Measurements from ENCODE around the gene INPP5D. TPM values are rescaled to one million over a fixed set of nuclear protein-coding genes. Genes with fewer than 3 reads are reported as not detected.
A peak's percentile ranks its signal among the peaks of the same experiment; 100 is the strongest.
"Not testable (repeated sequence)": the region's sequence is repeated elsewhere in the genome, so short reads cannot be mapped to it uniquely, and the experiment has no call there.

INPP5D gene
- total and polyA plus RNA-seq, 7 experiments from 2014 or later = 41.0 to 232 (median 122) TPM

- Histone ChIP-seq H3K4me1 (ENCODE audit: control insufficient read depth in 2 of 2, insufficient read depth in 2 of 2, low read length in 2 of 2) (no peaks in the 10 kb centered on the region), H3K9me3 (ENCODE audit: control insufficient read depth in 2 of 3, low read length in 3 of 3) (no peaks in the 10 kb centered on the region), H3K27me3 (ENCODE audit: control insufficient read depth in 2 of 2, insufficient read depth in 2 of 2, low read length in 2 of 2) (no peaks in the 10 kb centered on the region), H3K36me3 (ENCODE audit: control insufficient read depth in 2 of 3, insufficient read depth in 3 of 3, low read length in 3 of 3) (peaks cover 18 to 86% (median 31%) of the 10 kb centered on the region in 3 experiments), H3K4me3 (ENCODE audit: low read length) (no peak overlapping the region), H3K27ac (ENCODE audit: low read depth, low read length) (no peak overlapping the region)
- CTCF ChIA-PET = interaction anchor here (0.6 kb wide), 1 partner anchor 93 kb away, joined by 4 read pairs; the partner anchor contains the start of gene INPP5D
- Mint-ChIP-seq H3K27ac (peak overlapping the region; percentile 16 to 90 (median 54)), H3K36me3 (peaks cover 39 to 80% (median 48%) of the 10 kb centered on the region in 5 donors), H3K4me3 (no peak overlapping the region), H3K4me1 (peaks cover 0 to 20% (median under 1%) of the 10 kb centered on the region in 7 donors), H3K27me3 (no peaks in the 10 kb centered on the region), H3K9me3 (no peaks in the 10 kb centered on the region)
- POLR2A ChIA-PET = interaction anchor here (0.7 kb wide), 1 partner anchor 21 kb away, joined by 3 read pairs; no protein-coding TSS in a partner anchor
- ATAC-seq = no peak
- intact Hi-C loops (cut with micrococcal nuclease) = no loop called here
- DNase-seq = no peak
These were observed 93.1 kb downstream of the INPP5D start for GRCh38 chr2:233153146-233153798.

GRCh38 chr2:233156001-233156400 lies 95.9 kb downstream of the INPP5D start:
- Histone ChIP-seq H3K27me3 (ENCODE audit: control insufficient read depth in 2 of 2, insufficient read depth in 2 of 2, low read length in 2 of 2) (no peaks in the 10 kb centered on the region), H3K27ac (ENCODE audit: low read depth, low read length) (no peak overlapping the region), H3K36me3 (ENCODE audit: control insufficient read depth in 2 of 3, insufficient read depth in 3 of 3, low read length in 3 of 3) (peaks cover 13 to 85% (median 22%) of the 10 kb centered on the region in 3 experiments), H3K9me3 (ENCODE audit: control insufficient read depth in 2 of 3, low read length in 3 of 3) (no peaks in the 10 kb centered on the region), H3K4me3 (ENCODE audit: low read length) (no peak overlapping the region), H3K4me1 (ENCODE audit: control insufficient read depth in 2 of 2, insufficient read depth in 2 of 2, low read length in 2 of 2) (no peaks in the 10 kb centered on the region)
- DNase-seq (no peak), ATAC-seq (no peak)
- intact Hi-C loops (cut with micrococcal nuclease) = no loop called here
- Mint-ChIP-seq H3K9me3 (no peaks in the 10 kb centered on the region), H3K36me3 (peaks cover 30 to 72% (median 36%) of the 10 kb centered on the region in 5 donors), H3K4me1 (peaks cover 0 to 19% (median 0%) of the 10 kb centered on the region in 7 donors), H3K27me3 (no peaks in the 10 kb centered on the region), H3K27ac (peak overlapping the region in 5 of 9 donors; percentile 17 to 53 (median 43)), H3K4me3 (no peak overlapping the region)
- POLR2A ChIA-PET = no interaction called here
- CTCF ChIA-PET = no interaction called here

GRCh38 chr2:233156461-233156860 lies 96.3 kb downstream of the INPP5D start:
- Mint-ChIP-seq H3K27ac (peak overlapping the region in 5 of 9 donors; percentile 17 to 55 (median 47)), H3K36me3 (peaks cover 29 to 73% (median 35%) of the 10 kb centered on the region in 5 donors), H3K4me1 (peaks cover 0 to 19% (median 0%) of the 10 kb centered on the region in 7 donors)
- H3K9me3 Mint-ChIP-seq; ATAC-seq; H3K27me3 Mint-ChIP-seq; intact Hi-C loops (cut with micrococcal nuclease); H3K27ac ChIP-seq (ENCODE audit: low read depth, low read length); H3K4me3 Mint-ChIP-seq; H3K4me3 ChIP-seq (ENCODE audit: low read length); DNase-seq; H3K27me3 ChIP-seq (ENCODE audit: control insufficient read depth in 2 of 2, insufficient read depth in 2 of 2, low read length in 2 of 2); CTCF ChIA-PET; POLR2A ChIA-PET; H3K4me1 ChIP-seq (ENCODE audit: control insufficient read depth in 2 of 2, insufficient read depth in 2 of 2, low read length in 2 of 2); H3K9me3 ChIP-seq (ENCODE audit: control insufficient read depth in 2 of 3, low read length in 3 of 3): not testable (repeated sequence)
- H3K36me3 ChIP-seq (ENCODE audit: control insufficient read depth in 2 of 3, insufficient read depth in 3 of 3, low read length in 3 of 3) = peaks cover 13 to 85% (median 22%) of the 10 kb centered on the region in 3 experiments

GRCh38 chr2:233161730-233162129 lies 101.6 kb downstream of the INPP5D start:
- H3K27ac ChIP-seq (ENCODE audit: low read depth, low read length) = no peak overlapping the region
- Mint-ChIP-seq H3K27me3 (no peaks in the 10 kb centered on the region), H3K4me3 (no peak overlapping the region), H3K36me3 (peaks cover 13 to 56% (median 16%) of the 10 kb centered on the region in 5 donors), H3K4me1 (peaks cover 0 to 17% (median 0%) of the 10 kb centered on the region in 7 donors), H3K27ac (peak overlapping the region in 4 of 9 donors; percentile 32 to 57 (median 50)), H3K9me3 (no peaks in the 10 kb centered on the region)
- ChIA-PET POLR2A (no interaction called here), CTCF (interaction anchor here (1.5 kb wide), 1 partner anchor 101 kb away, joined by 3 read pairs; the partner anchor contains the start of gene INPP5D)
- intact Hi-C loops (cut with micrococcal nuclease) = no loop called here
- ATAC-seq (no peak), DNase-seq (no peak)
- H3K4me1 ChIP-seq (ENCODE audit: control insufficient read depth in 2 of 2, insufficient read depth in 2 of 2, low read length in 2 of 2) = peaks cover 0 to 21% of the 10 kb centered on the region in 2 donors
- no peak overlapping the region for H3K4me3 ChIP-seq (ENCODE audit: low read length)
- no peaks in the 10 kb centered on the region for H3K27me3 ChIP-seq (ENCODE audit: control insufficient read depth in 2 of 2, insufficient read depth in 2 of 2, low read length in 2 of 2)
- H3K9me3 ChIP-seq (ENCODE audit: control insufficient read depth in 2 of 3, low read length in 3 of 3) = no peaks in the 10 kb centered on the region
- peaks cover 6 to 96% (median 13%) of the 10 kb centered on the region in 3 experiments for H3K36me3 ChIP-seq (ENCODE audit: control insufficient read depth in 2 of 3, insufficient read depth in 3 of 3, low read length in 3 of 3)

- Histone ChIP-seq H3K4me3 (ENCODE audit: low read length) (no peak overlapping the region), H3K36me3 (ENCODE audit: control insufficient read depth in 2 of 3, insufficient read depth in 3 of 3, low read length in 3 of 3) (peaks cover 5 to 94% (median 9%) of the 10 kb centered on the region in 3 experiments), H3K4me1 (ENCODE audit: control insufficient read depth in 2 of 2, insufficient read depth in 2 of 2, low read length in 2 of 2) (peaks cover 0 to 21% of the 10 kb centered on the region in 2 donors), H3K9me3 (ENCODE audit: control insufficient read depth in 2 of 3, low read length in 3 of 3) (no peaks in the 10 kb centered on the region), H3K27me3 (ENCODE audit: control insufficient read depth in 2 of 2, insufficient read depth in 2 of 2, low read length in 2 of 2) (no peaks in the 10 kb centered on the region), H3K27ac (ENCODE audit: low read depth, low read length) (no peak overlapping the region)
- DNase-seq (no peak), ATAC-seq (no peak)
- ChIA-PET CTCF (interaction anchor here (1.5 kb wide), 1 partner anchor 102 kb away, joined by 3 read pairs; the partner anchor contains the start of gene INPP5D), POLR2A (no interaction called here)
- peaks cover 4 to 45% (median 13%) of the 10 kb centered on the region in 5 donors for H3K36me3 Mint-ChIP-seq
- intact Hi-C loops (cut with micrococcal nuclease) = no loop called here
- no peak overlapping the region for H3K4me3 Mint-ChIP-seq
- H3K27me3 Mint-ChIP-seq = no peaks in the 10 kb centered on the region
- H3K9me3 Mint-ChIP-seq = no peaks in the 10 kb centered on the region
- H3K4me1 Mint-ChIP-seq = peaks cover 0 to 17% (median 0%) of the 10 kb centered on the region in 7 donors
- peak overlapping the region in 1 of 9 donors; percentile 37 for H3K27ac Mint-ChIP-seq
These were observed 102.6 kb downstream of the INPP5D start for GRCh38 chr2:233162770-233163169.

GRCh38 chr2:233163486-233164103 lies 103.5 kb downstream of the INPP5D start:
- Histone ChIP-seq H3K4me1 (ENCODE audit: control insufficient read depth in 2 of 2, insufficient read depth in 2 of 2, low read length in 2 of 2) (peaks cover 0 to 21% of the 10 kb centered on the region in 2 donors), H3K27ac (ENCODE audit: low read depth, low read length) (no peak overlapping the region), H3K9me3 (ENCODE audit: control insufficient read depth in 2 of 3, low read length in 3 of 3) (no peaks in the 10 kb centered on the region), H3K4me3 (ENCODE audit: low read length) (no peak overlapping the region), H3K27me3 (ENCODE audit: control insufficient read depth in 2 of 2, insufficient read depth in 2 of 2, low read length in 2 of 2) (no peaks in the 10 kb centered on the region), H3K36me3 (ENCODE audit: control insufficient read depth in 2 of 3, insufficient read depth in 3 of 3, low read length in 3 of 3) (peaks cover 5 to 91% (median 9%) of the 10 kb centered on the region in 3 experiments)
- ATAC-seq (no peak), DNase-seq (no peak)
- H3K4me1 Mint-ChIP-seq = peaks cover 0 to 15% (median 0%) of the 10 kb centered on the region in 7 donors
- ChIA-PET CTCF (no interaction called here), POLR2A (no interaction called here)
- no peak overlapping the region for H3K4me3 Mint-ChIP-seq
- no peaks in the 10 kb centered on the region for H3K9me3 Mint-ChIP-seq
- no peaks in the 10 kb centered on the region for H3K27me3 Mint-ChIP-seq
- peak overlapping the region in 5 of 9 donors; percentile 10 to 51 (median 37) for H3K27ac Mint-ChIP-seq
- intact Hi-C loops (cut with micrococcal nuclease) = no loop called here
- H3K36me3 Mint-ChIP-seq = peaks cover 4 to 40% (median 8%) of the 10 kb centered on the region in 5 donors

Data from naive thymus-derived CD4-positive, alpha-beta T cell (primary cell).